Pancreas (tissue), 10 donors: ENCODE measurements around the gene IRX4. TPM values are rescaled to one million over a fixed set of nuclear protein-coding genes. Genes with fewer than 3 reads are reported as not detected.

Source experiments
- ATAC-seq, 4 donors: fragments of 200-7000 bp; cut with Tn5 transposase; one replicate each; pipeline versions ENCODE4 v1.8.0 to v1.9.1; 2020; ENCODE audit warnings: mild to moderate bottlenecking in 4 of 4, moderate library complexity in 4 of 4
- DNase-seq, 6 donors: peaks; one replicate each; pipeline ENCODE4 v3.0.0-alpha.2; 2020
- FAIRE-seq: peaks from 2 replicates; lab custom pipeline; 2012; peaks lifted over from hg19 to GRCh38; lab: Jason Lieb, UNC
- H3K27ac ChIP-seq, 4 donors: fragments of 200-600 bp; sonication (generic); 1 replicate in 3 of 4; 2 replicates in 1 of 4; pipeline versions ENCODE4 v1.5.0 to v1.8.0; 2020
- H3K27me3 ChIP-seq, 4 donors: fragments of 200-600 bp; one replicate each; pipeline ENCODE4 v1.8.0; 2021
- H3K36me3 ChIP-seq, 3 donors: fragments of 200-600 bp; sonication (generic) in 1 of 3; one replicate each; pipeline versions ENCODE4 v1.5.0 to v1.8.0; 2020 to 2021
- H3K4me1 ChIP-seq, 3 donors: fragments of 200-600 bp; one replicate each; pipeline ENCODE4 v1.8.0; 2021
- H3K4me3 ChIP-seq, 4 donors: fragments of 200-600 bp; sonication (generic) in 2 of 4; one replicate each; pipeline versions ENCODE4 v1.5.0 to v1.8.0; 2020 to 2021
- H3K9me3 ChIP-seq, 4 donors: fragments of 200-600 bp; one replicate each; pipeline ENCODE4 v1.8.0; 2021
- CTCF ChIP-seq, 4 donors: fragments of 200-600 bp; sonication (generic) in 3 of 4; IDR thresholded peaks; one replicate each; pipeline versions ENCODE4 v1.5.0 to v1.8.0; 2021; ENCODE audit warnings: antibody characterized with exemption in 4 of 4
- WGBS, 2 donors: extraction: QIAGEN DNeasy Blood & Tissue Kit; methylation state at CpG; one replicate each; pipeline ENCODE4 v1.1.7; 2013; 5-methylcytosine and 5-hydroxymethylcytosine counted together
- intact Hi-C, 3 donors: fragments of 100-400 bp; cut with DNase I; formaldehyde crosslinking; loops; one replicate each; pipeline versions ENCODE4 v1.11.1 to v1.14.2; 2022
- polyA plus RNA-seq, 2 donors: library from polyadenylated mRNA; stranded (reverse); fragments of 200-250 nt; gene quantifications; one replicate each; pipeline ENCODE4 v1.2.3, GENCODE V29; 2013
- total RNA-seq, 6 donors: library from RNA; stranded (reverse); fragmentation: NEBNext Ultra II Directional in 4 of 6; extraction: Animal tissue kit (Norgen Biotek cat#: 25700) in 4 of 6; gene quantifications; one replicate each; pipeline versions ENCODE4 v1.2.1 to v1.2.4, GENCODE V29; 2021 to 2023
- donor health status: healthy with polysubstance abuse.
- donor health status: DM: no; HTN: no; CAD: no; lungs with moderate emphysema.
- donor health status: DM: no; HTN: no; CAD: no.
- donor health status: control.
- donor health status: control.
- donor health status: Bipolar disorder and iron deficiency.
- donor health status: DM: yes; HTN: yes; CAD: no.
- donor health status: DM: no; HTN: no; CAD: no.
- donor health status: DM: no; HTN: no; CAD: no.
- donor health status: DM: yes; HTN: yes; CAD: no.

Gene IRX4
- total and polyA plus RNA-seq, 8 donors, result 0.31 TPM; not detected in 7

GRCh38 chr5:1923766-1924165 is 41.0 kb upstream of the IRX4 start:
- no peak overlapping the region for H3K4me3 ChIP-seq
- ATAC-seq (no peak), FAIRE-seq (no peak), DNase-seq (no peak)
- 62 to 76% methylated on average over 16 of the region's 16 CpGs for WGBS, 2 donors
- H3K27ac ChIP-seq, result no peak overlapping the region
- no peaks in the 10 kb centered on the region for H3K27me3 ChIP-seq
- H3K9me3 ChIP-seq, result no peaks in the 10 kb centered on the region
- no peak for TF ChIP-seq CTCF (IDR thresholded peaks at IDR 0.05)
- no peaks in the 10 kb centered on the region for H3K36me3 ChIP-seq
- intact Hi-C loops, result no loop called here
- no peaks in the 10 kb centered on the region for H3K4me1 ChIP-seq

GRCh38 chr5:1923341-1923740 is 40.6 kb upstream of the IRX4 start:
- Histone ChIP-seq H3K27ac (no peak overlapping the region), H3K36me3 (no peaks in the 10 kb centered on the region), H3K9me3 (no peaks in the 10 kb centered on the region), H3K4me3 (no peak overlapping the region), H3K4me1 (no peaks in the 10 kb centered on the region), H3K27me3 (no peaks in the 10 kb centered on the region)
- DNase-seq, result no peak
- 73 to 85% methylated on average over 15 of the region's 15 CpGs for WGBS, 2 donors
- intact Hi-C loops, result no loop called here
- no peak for TF ChIP-seq CTCF (IDR thresholded peaks at IDR 0.05)
- no peak for FAIRE-seq
- no peak for ATAC-seq

GRCh38 chr5:1921711-1922110 is 39.0 kb upstream of the IRX4 start:
- intact Hi-C loops, result no loop called here
- H3K4me1 ChIP-seq, result no peaks in the 10 kb centered on the region
- H3K4me3 ChIP-seq, result no peak overlapping the region
- 76 to 83% methylated on average over 19 of the region's 19 CpGs for WGBS, 2 donors
- H3K36me3 ChIP-seq, result no peaks in the 10 kb centered on the region
- no peak for TF ChIP-seq CTCF (IDR thresholded peaks at IDR 0.05)
- no peak overlapping the region for H3K27ac ChIP-seq
- FAIRE-seq (no peak), ATAC-seq (no peak), DNase-seq (no peak)
- H3K27me3 ChIP-seq, result no peaks in the 10 kb centered on the region
- no peaks in the 10 kb centered on the region for H3K9me3 ChIP-seq

- FAIRE-seq (no peak), DNase-seq (no peak), ATAC-seq (no peak)
- Histone ChIP-seq H3K27ac (no peak overlapping the region), H3K4me3 (no peak overlapping the region), H3K9me3 (no peaks in the 10 kb centered on the region), H3K36me3 (no peaks in the 10 kb centered on the region), H3K27me3 (no peaks in the 10 kb centered on the region), H3K4me1 (no peaks in the 10 kb centered on the region)
- TF ChIP-seq CTCF (IDR thresholded peaks at IDR 0.05), result no peak
- 74 to 77% methylated on average over 6 of the region's 6 CpGs for WGBS, 2 donors
- intact Hi-C loops, result no loop called here
These were observed 37.0 kb upstream of the IRX4 start for GRCh38 chr5:1919750-1920149.

GRCh38 chr5:1919209-1919566 is 36.5 kb upstream of the IRX4 start:
- Histone ChIP-seq H3K36me3 (no peaks in the 10 kb centered on the region), H3K9me3 (no peaks in the 10 kb centered on the region), H3K4me3 (no peak overlapping the region), H3K27ac (no peak overlapping the region), H3K27me3 (no peaks in the 10 kb centered on the region), H3K4me1 (no peaks in the 10 kb centered on the region)
- WGBS, 2 donors, result 55 to 69% methylated on average over 9 of the region's 9 CpGs
- FAIRE-seq (no peak), ATAC-seq (no peak), DNase-seq (no peak)
- no peak for TF ChIP-seq CTCF (IDR thresholded peaks at IDR 0.05)
- intact Hi-C loops, result no loop called here
